ENCODE measurements around the gene MIA. TPM values are rescaled to one million over a fixed set of nuclear protein-coding genes. Genes with fewer than 3 reads are reported as not detected.

MIA gene
- total and polyA plus RNA-seq, 2 of the 8 experiments (the other 6 are each of a cell fraction or from before 2014, with no cell fraction given) = not detected

DNA sequence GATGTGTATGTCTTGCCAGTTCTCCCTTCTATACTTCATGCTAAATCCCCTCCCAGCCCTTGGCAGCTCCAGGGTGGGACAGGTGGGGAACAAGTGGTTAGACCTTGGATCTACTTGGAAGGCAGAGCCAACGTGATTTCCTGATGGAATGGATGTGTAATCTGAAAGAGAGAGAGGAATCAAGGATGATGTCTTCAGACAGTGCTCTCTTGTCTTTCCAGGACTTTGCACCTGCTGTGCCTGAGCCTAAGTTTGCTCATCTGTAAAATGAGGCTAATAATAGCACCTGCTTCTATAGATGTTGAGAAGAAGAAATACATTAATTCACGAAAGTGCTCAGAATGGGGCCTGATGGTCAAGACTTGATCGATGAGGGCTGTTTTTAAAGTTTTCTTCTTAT is 16.7 kb downstream of the MIA start (continued):
- TF ChIP-seq, protein P1, sequence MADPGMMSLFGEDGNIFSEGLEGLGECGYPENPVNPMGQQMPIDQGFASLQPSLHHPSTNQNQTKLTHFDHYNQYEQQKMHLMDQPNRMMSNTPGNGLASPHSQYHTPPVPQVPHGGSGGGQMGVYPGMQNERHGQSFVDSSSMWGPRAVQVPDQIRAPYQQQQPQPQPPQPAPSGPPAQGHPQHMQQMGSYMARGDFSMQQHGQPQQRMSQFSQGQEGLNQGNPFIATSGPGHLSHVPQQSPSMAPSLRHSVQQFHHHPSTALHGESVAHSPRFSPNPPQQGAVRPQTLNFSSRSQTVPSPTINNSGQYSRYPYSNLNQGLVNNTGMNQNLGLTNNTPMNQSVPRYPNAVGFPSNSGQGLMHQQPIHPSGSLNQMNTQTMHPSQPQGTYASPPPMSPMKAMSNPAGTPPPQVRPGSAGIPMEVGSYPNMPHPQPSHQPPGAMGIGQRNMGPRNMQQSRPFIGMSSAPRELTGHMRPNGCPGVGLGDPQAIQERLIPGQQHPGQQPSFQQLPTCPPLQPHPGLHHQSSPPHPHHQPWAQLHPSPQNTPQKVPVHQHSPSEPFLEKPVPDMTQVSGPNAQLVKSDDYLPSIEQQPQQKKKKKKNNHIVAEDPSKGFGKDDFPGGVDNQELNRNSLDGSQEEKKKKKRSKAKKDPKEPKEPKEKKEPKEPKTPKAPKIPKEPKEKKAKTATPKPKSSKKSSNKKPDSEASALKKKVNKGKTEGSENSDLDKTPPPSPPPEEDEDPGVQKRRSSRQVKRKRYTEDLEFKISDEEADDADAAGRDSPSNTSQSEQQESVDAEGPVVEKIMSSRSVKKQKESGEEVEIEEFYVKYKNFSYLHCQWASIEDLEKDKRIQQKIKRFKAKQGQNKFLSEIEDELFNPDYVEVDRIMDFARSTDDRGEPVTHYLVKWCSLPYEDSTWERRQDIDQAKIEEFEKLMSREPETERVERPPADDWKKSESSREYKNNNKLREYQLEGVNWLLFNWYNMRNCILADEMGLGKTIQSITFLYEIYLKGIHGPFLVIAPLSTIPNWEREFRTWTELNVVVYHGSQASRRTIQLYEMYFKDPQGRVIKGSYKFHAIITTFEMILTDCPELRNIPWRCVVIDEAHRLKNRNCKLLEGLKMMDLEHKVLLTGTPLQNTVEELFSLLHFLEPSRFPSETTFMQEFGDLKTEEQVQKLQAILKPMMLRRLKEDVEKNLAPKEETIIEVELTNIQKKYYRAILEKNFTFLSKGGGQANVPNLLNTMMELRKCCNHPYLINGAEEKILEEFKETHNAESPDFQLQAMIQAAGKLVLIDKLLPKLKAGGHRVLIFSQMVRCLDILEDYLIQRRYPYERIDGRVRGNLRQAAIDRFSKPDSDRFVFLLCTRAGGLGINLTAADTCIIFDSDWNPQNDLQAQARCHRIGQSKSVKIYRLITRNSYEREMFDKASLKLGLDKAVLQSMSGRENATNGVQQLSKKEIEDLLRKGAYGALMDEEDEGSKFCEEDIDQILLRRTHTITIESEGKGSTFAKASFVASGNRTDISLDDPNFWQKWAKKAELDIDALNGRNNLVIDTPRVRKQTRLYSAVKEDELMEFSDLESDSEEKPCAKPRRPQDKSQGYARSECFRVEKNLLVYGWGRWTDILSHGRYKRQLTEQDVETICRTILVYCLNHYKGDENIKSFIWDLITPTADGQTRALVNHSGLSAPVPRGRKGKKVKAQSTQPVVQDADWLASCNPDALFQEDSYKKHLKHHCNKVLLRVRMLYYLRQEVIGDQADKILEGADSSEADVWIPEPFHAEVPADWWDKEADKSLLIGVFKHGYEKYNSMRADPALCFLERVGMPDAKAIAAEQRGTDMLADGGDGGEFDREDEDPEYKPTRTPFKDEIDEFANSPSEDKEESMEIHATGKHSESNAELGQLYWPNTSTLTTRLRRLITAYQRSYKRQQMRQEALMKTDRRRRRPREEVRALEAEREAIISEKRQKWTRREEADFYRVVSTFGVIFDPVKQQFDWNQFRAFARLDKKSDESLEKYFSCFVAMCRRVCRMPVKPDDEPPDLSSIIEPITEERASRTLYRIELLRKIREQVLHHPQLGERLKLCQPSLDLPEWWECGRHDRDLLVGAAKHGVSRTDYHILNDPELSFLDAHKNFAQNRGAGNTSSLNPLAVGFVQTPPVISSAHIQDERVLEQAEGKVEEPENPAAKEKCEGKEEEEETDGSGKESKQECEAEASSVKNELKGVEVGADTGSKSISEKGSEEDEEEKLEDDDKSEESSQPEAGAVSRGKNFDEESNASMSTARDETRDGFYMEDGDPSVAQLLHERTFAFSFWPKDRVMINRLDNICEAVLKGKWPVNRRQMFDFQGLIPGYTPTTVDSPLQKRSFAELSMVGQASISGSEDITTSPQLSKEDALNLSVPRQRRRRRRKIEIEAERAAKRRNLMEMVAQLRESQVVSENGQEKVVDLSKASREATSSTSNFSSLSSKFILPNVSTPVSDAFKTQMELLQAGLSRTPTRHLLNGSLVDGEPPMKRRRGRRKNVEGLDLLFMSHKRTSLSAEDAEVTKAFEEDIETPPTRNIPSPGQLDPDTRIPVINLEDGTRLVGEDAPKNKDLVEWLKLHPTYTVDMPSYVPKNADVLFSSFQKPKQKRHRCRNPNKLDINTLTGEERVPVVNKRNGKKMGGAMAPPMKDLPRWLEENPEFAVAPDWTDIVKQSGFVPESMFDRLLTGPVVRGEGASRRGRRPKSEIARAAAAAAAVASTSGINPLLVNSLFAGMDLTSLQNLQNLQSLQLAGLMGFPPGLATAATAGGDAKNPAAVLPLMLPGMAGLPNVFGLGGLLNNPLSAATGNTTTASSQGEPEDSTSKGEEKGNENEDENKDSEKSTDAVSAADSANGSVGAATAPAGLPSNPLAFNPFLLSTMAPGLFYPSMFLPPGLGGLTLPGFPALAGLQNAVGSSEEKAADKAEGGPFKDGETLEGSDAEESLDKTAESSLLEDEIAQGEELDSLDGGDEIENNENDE (IDR thresholded peaks at IDR 0.05; ENCODE audit: insufficient replicate concordance, low read length) = no peak
- TF ChIP-seq CEBPB (IDR thresholded peaks at IDR 0.05; ENCODE audit: low read depth, low read length) = no peak

All from H1 (cell line).